ENCODE data around the gene EIF4E2.

GRCh38 chr2:232580648-232580981, 30.1 kb downstream of the EIF4E2 start:
- TF ChIP-seq, protein P1, sequence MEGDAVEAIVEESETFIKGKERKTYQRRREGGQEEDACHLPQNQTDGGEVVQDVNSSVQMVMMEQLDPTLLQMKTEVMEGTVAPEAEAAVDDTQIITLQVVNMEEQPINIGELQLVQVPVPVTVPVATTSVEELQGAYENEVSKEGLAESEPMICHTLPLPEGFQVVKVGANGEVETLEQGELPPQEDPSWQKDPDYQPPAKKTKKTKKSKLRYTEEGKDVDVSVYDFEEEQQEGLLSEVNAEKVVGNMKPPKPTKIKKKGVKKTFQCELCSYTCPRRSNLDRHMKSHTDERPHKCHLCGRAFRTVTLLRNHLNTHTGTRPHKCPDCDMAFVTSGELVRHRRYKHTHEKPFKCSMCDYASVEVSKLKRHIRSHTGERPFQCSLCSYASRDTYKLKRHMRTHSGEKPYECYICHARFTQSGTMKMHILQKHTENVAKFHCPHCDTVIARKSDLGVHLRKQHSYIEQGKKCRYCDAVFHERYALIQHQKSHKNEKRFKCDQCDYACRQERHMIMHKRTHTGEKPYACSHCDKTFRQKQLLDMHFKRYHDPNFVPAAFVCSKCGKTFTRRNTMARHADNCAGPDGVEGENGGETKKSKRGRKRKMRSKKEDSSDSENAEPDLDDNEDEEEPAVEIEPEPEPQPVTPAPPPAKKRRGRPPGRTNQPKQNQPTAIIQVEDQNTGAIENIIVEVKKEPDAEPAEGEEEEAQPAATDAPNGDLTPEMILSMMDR (IDR thresholded peaks at IDR 0.05) = no peak
- no peak for TF ChIP-seq POLR2A (IDR thresholded peaks at IDR 0.05)
- no peak for TF ChIP-seq EP300 (IDR thresholded peaks at IDR 0.05)

Measured in tibial nerve (tissue), 4 donors.